GM12874 (cell line): Measurements from ENCODE around the gene FGF11.

ENCODE experiments used
- TF ChIP-seq, protein P1 (sequence below): IDR thresholded peaks from 2 replicates; pipeline ENCODE4 v1.5.1; 2011; ENCODE audit warnings: low read depth, mild to moderate bottlenecking, control low read depth, low read length, moderate library complexity; ENCODE audit not compliant: insufficient read depth

Gene FGF11

GRCh38 chr17:7437369-7437863 is 1.9 kb upstream of the FGF11 start:
- TF ChIP-seq, protein P1, sequence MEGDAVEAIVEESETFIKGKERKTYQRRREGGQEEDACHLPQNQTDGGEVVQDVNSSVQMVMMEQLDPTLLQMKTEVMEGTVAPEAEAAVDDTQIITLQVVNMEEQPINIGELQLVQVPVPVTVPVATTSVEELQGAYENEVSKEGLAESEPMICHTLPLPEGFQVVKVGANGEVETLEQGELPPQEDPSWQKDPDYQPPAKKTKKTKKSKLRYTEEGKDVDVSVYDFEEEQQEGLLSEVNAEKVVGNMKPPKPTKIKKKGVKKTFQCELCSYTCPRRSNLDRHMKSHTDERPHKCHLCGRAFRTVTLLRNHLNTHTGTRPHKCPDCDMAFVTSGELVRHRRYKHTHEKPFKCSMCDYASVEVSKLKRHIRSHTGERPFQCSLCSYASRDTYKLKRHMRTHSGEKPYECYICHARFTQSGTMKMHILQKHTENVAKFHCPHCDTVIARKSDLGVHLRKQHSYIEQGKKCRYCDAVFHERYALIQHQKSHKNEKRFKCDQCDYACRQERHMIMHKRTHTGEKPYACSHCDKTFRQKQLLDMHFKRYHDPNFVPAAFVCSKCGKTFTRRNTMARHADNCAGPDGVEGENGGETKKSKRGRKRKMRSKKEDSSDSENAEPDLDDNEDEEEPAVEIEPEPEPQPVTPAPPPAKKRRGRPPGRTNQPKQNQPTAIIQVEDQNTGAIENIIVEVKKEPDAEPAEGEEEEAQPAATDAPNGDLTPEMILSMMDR, result no peak

GRCh38 chr17:7437950-7438614 is 1.2 kb upstream of the FGF11 start:
- TF ChIP-seq, protein P1, result no peak

- TF ChIP-seq, protein P1, result no peak
These were observed 454 bp upstream of the FGF11 start for GRCh38 chr17:7438656-7439460.

DNA sequence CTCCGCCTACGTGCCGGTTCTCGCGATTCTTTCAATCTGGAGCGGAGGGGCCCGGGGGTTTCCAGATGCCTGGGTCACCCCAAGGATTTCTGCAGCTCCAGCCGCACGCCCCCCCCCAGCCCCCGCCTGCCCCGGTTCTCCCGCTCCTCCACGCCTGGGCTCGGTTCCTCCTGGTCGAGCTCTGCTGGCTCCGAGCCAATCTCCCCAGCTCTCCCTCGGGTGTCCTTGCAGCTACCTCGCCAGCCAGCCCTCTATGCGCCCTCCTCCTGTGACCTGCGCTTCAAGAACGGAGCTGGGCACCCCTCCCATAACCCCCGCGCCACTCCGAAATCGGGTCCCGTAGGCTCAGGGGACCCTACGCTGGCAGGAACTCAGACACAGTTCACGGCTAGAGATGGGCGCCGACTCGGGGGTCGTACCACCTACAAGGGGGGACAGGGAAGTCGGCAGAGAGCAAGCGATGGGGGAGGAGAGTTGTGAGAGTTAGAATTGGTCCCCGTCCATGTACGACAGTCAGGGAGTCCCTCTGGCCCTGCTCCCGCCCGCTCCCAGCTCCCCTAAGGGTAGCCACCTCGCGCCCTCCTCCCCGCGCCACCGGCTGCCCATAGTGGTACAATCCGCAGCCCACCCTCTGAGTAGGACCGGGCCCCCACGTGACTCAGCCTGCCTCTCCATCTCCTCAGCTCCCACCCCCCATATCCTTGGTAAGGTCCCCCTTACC is 961 bp downstream of the FGF11 start:
- TF ChIP-seq, protein P1, result no peak

- TF ChIP-seq, protein P1, result peak; percentile 11; the same call in 1 of the 2 replicates
These were observed 1.5 kb downstream of the FGF11 start for GRCh38 chr17:7440834-7441195.

GRCh38 chr17:7441266-7441665 is 2.0 kb downstream of the FGF11 start:
- TF ChIP-seq, protein P1, result no peak

GRCh38 chr17:7442142-7442541 is 2.8 kb downstream of the FGF11 start:
- TF ChIP-seq, protein P1, result no peak
